Neuronal stem cell (in vitro differentiated cells): ENCODE results near the gene RPS6KB1.
"Not testable (repeated sequence)": the region's sequence is repeated elsewhere in the genome, so short reads cannot be mapped to it uniquely, and the experiment has no call there.

Source experiments
- DNase-seq: peaks from one replicate; pipeline ENCODE4 v3.0.0-alpha.2; 2013; ENCODE audit warnings: low spot score
- H2AFZ ChIP-seq: one replicate; pipeline ENCODE4 v1.6.1; 2013; ENCODE audit warnings: mild to moderate bottlenecking, low read length, inconsistent platforms
- H2AK5ac ChIP-seq: 2 replicates; pipeline ENCODE4 v1.6.1; 2013; ENCODE audit warnings: low read depth, mild to moderate bottlenecking, inconsistent platforms, low read length, moderate library complexity, mixed read lengths
- H2BK120ac ChIP-seq: 2 replicates; pipeline ENCODE4 v1.6.1; 2013; ENCODE audit warnings: low read depth, mild to moderate bottlenecking, inconsistent platforms, low read length, moderate library complexity, mixed read lengths
- H2BK12ac ChIP-seq: one replicate; pipeline ENCODE4 v1.6.1; 2013; ENCODE audit warnings: low read length, inconsistent platforms
- H2BK15ac ChIP-seq: 2 replicates; pipeline ENCODE4 v1.6.1; 2013; ENCODE audit warnings: mild to moderate bottlenecking, low read length, inconsistent platforms, mixed read lengths
- H2BK5ac ChIP-seq: one replicate; pipeline ENCODE4 v1.6.1; 2013; ENCODE audit warnings: inconsistent platforms, mild to moderate bottlenecking, low read length, moderate library complexity
- H3K14ac ChIP-seq: one replicate; pipeline ENCODE4 v1.6.1; 2013; ENCODE audit warnings: low read length, inconsistent platforms
- H3K18ac ChIP-seq: 2 replicates; pipeline ENCODE4 v1.6.1; 2013; ENCODE audit warnings: low read length, inconsistent platforms
- H3K23ac ChIP-seq: 2 replicates; pipeline ENCODE4 v1.6.1; 2013; ENCODE audit warnings: low read depth, mild to moderate bottlenecking, mixed read lengths, low read length, inconsistent platforms; ENCODE audit not compliant: poor library complexity
- H3K27ac ChIP-seq: replicated peaks from 3 replicates; pipeline ENCODE4 v1.5.1; 2013; ENCODE audit warnings: low read length, inconsistent platforms
- H3K27me3 ChIP-seq, 3 experiments: 2 replicates each; pipeline ENCODE4 v1.6.1; 2013; ENCODE audit warnings: low read length in 3 of 3, mild to moderate bottlenecking in 2 of 3, inconsistent platforms in 1 of 3, low read depth in 1 of 3, mixed read lengths in 1 of 3, moderate library complexity in 1 of 3; ENCODE audit not compliant: control insufficient read depth in 3 of 3, insufficient read depth in 3 of 3
- H3K36me3 ChIP-seq, 2 donors: replicated peaks in 1 of 2; 2 replicates each; pipeline ENCODE4 v1.6.1; 2013; ENCODE audit warnings: low read length in 2 of 2; ENCODE audit not compliant: control insufficient read depth in 2 of 2, insufficient read depth in 2 of 2
- H3K4ac ChIP-seq: 2 replicates; pipeline ENCODE4 v1.6.1; 2013; ENCODE audit warnings: inconsistent platforms, mild to moderate bottlenecking, low read length, moderate library complexity
- H3K4me1 ChIP-seq, 2 donors: 1 replicate in 1 of 2; 2 replicates in 1 of 2; pipeline ENCODE4 v1.6.1; 2013; ENCODE audit warnings: low read length in 2 of 2, low read depth in 1 of 2; ENCODE audit not compliant: control insufficient read depth in 2 of 2, insufficient read depth in 1 of 2
- H3K4me2 ChIP-seq: one replicate; pipeline ENCODE4 v1.6.1; 2013; ENCODE audit warnings: mild to moderate bottlenecking, low read length, inconsistent platforms; ENCODE audit not compliant: insufficient read depth, poor library complexity, severe bottlenecking
- H3K4me3 ChIP-seq, 2 donors: 2 replicates each; pipeline ENCODE4 v1.5.1; 2013; ENCODE audit warnings: low read length in 2 of 2, mild to moderate bottlenecking in 2 of 2, inconsistent platforms in 1 of 2, moderate library complexity in 1 of 2
- H3K79me1 ChIP-seq: one replicate; pipeline ENCODE4 v1.6.1; 2013; ENCODE audit warnings: low read depth, mild to moderate bottlenecking, inconsistent platforms, low read length, moderate library complexity
- H3K9ac ChIP-seq: one replicate; pipeline ENCODE4 v1.6.1; 2013; ENCODE audit warnings: mild to moderate bottlenecking, low read depth, low read length, inconsistent platforms; ENCODE audit not compliant: poor library complexity
- H3K9me3 ChIP-seq, 2 donors: replicated peaks in 1 of 2; 2 replicates each; pipeline versions ENCODE3 to v1.6.1; 2013; ENCODE audit warnings: low read length in 2 of 2, mild to moderate bottlenecking in 2 of 2, inconsistent platforms in 1 of 2, low read depth in 1 of 2, mixed read lengths in 1 of 2, moderate library complexity in 1 of 2; ENCODE audit not compliant: control insufficient read depth in 2 of 2, insufficient read depth in 1 of 2
- H4K8ac ChIP-seq: one replicate; pipeline ENCODE4 v1.6.1; 2013; ENCODE audit warnings: low read depth, mild to moderate bottlenecking, inconsistent platforms, low read length, moderate library complexity
- H4K91ac ChIP-seq: one replicate; pipeline ENCODE4 v1.6.1; 2013; ENCODE audit warnings: low read length, low read depth, mild to moderate bottlenecking, inconsistent platforms; ENCODE audit not compliant: poor library complexity
- WGBS, 2 donors: extraction: QIAGEN DNeasy Blood & Tissue Kit; methylation state at CpG; one replicate each; pipeline ENCODE4 v1.1.7; 2013; ENCODE audit warnings: missing lambda C conversion rate in 2 of 2, mixed read lengths in 1 of 2; ENCODE audit not compliant: insufficient read length in 2 of 2, insufficient replicate concordance in 1 of 2; ENCODE audit errors: extremely low coverage in 2 of 2; 5-methylcytosine and 5-hydroxymethylcytosine counted together

RPS6KB1 gene

GRCh38 chr17:59941131-59941530 is 48.2 kb downstream of the RPS6KB1 start:
- H2AFZ ChIP-seq, result no peak overlapping the region
- no peak overlapping the region for H2BK5ac ChIP-seq
- no peak overlapping the region for H3K4me2 ChIP-seq
- H3K79me1 ChIP-seq, result no peaks in the 10 kb centered on the region
- H3K23ac ChIP-seq, result no peak overlapping the region
- H3K18ac ChIP-seq, result no peak overlapping the region
- no peak overlapping the region for H3K4ac ChIP-seq
- H3K9me3 ChIP-seq, result no peaks in the 10 kb centered on the region
- no peak overlapping the region for H4K91ac ChIP-seq
- H2BK15ac ChIP-seq, result no peak overlapping the region
- no peak overlapping the region for H3K14ac ChIP-seq
- DNase-seq, result no peak
- H2BK120ac ChIP-seq, result no peak overlapping the region
- H3K4me1 ChIP-seq, result no peaks in the 10 kb centered on the region
- no peak overlapping the region for H2AK5ac ChIP-seq
- H2BK12ac ChIP-seq, result no peak overlapping the region
- H3K9ac ChIP-seq, result no peak overlapping the region
- no CpG with 5 or more reads among the region's 1 CpG for WGBS, 2 donors
- peaks cover 5 to 81% of the 10 kb centered on the region in 2 donors for H3K36me3 ChIP-seq
- H4K8ac ChIP-seq, result no peak overlapping the region
- no peak overlapping the region for H3K4me3 ChIP-seq
- H3K27me3 ChIP-seq, result no peaks in the 10 kb centered on the region
- no peak overlapping the region for H3K27ac ChIP-seq

DNA sequence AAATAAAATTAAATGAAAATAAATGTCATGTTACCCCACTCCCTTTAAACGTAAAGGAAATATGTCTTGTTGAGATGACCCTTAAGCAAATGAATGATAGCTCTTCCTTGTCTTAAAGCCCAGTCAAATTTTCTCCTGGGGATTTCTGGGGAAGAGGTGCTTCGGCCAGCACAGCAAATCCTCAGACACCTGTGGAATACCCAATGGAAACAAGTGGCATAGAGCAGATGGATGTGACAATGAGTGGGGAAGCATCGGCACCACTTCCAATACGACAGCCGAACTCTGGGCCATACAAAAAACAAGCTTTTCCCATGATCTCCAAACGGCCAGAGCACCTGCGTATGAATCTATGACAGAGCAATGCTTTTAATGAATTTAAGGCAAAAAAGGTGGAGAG is 53.5 kb downstream of the RPS6KB1 start:
- not testable (repeated sequence) for H3K4me2 ChIP-seq, H3K18ac ChIP-seq, H2BK120ac ChIP-seq, H3K27me3 ChIP-seq, H3K23ac ChIP-seq, H3K14ac ChIP-seq, H3K9ac ChIP-seq, H2BK5ac ChIP-seq, H2BK12ac ChIP-seq, H2AK5ac ChIP-seq, H3K4ac ChIP-seq, H3K9me3 ChIP-seq, DNase-seq, H3K27ac ChIP-seq, H3K79me1 ChIP-seq, H3K4me3 ChIP-seq, H4K8ac ChIP-seq, H2BK15ac ChIP-seq, H3K4me1 ChIP-seq, H4K91ac ChIP-seq, H2AFZ ChIP-seq
- peaks cover 10 to 88% of the 10 kb centered on the region in 2 donors for H3K36me3 ChIP-seq
- no CpG with 5 or more reads among the region's 7 CpGs for WGBS, 2 donors

- peaks cover 10 to 86% of the 10 kb centered on the region in 2 donors for H3K36me3 ChIP-seq
- not testable (repeated sequence) for H2AFZ ChIP-seq, H3K4ac ChIP-seq, H3K18ac ChIP-seq, H3K4me1 ChIP-seq, H2AK5ac ChIP-seq, DNase-seq, H3K79me1 ChIP-seq, H3K4me2 ChIP-seq, H2BK15ac ChIP-seq, H2BK5ac ChIP-seq, H3K23ac ChIP-seq, H2BK120ac ChIP-seq, H4K91ac ChIP-seq, H3K9me3 ChIP-seq, H3K4me3 ChIP-seq, H3K14ac ChIP-seq, H3K27ac ChIP-seq, H2BK12ac ChIP-seq, H3K27me3 ChIP-seq, H3K9ac ChIP-seq, H4K8ac ChIP-seq
- no CpG with 5 or more reads among the region's 4 CpGs for WGBS, 2 donors
Measured at GRCh38 chr17:59947310-59947709, 54.4 kb downstream of the RPS6KB1 start.

DNA sequence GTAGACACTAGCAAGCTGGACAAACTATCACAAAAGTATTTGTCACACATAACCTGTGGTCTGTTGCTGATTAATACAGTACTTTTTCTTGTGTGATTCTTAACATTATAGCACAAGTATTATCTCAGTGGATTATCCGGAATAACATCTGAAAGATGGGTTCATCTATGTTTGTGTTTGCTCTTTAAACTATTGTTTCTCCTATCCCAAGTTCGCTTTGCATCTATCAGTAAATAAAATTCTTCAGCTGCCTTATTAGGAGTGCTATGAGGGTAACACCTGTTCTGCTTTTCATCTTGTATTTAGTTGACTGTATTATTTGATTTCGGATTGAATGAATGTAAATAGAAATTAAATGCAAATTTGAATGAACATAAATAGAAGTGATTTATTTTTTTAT is 57.1 kb downstream of the RPS6KB1 start:
- Histone ChIP-seq H3K27ac (no peak overlapping the region), H3K4ac (no peak overlapping the region), H3K23ac (no peak overlapping the region), H4K8ac (no peak overlapping the region), H3K9ac (no peak overlapping the region), H3K27me3 (no peaks in the 10 kb centered on the region), H3K14ac (no peak overlapping the region), H2AK5ac (no peak overlapping the region), H2BK5ac (no peak overlapping the region), H2AFZ (no peak overlapping the region), H2BK12ac (no peak overlapping the region), H3K79me1 (no peaks in the 10 kb centered on the region), H3K4me3 (no peak overlapping the region), H3K4me2 (no peak overlapping the region), H3K9me3 (no peaks in the 10 kb centered on the region), H3K4me1 (no peaks in the 10 kb centered on the region), H3K36me3 (peaks cover 9 to 87% of the 10 kb centered on the region in 2 donors), H2BK120ac (no peak overlapping the region), H4K91ac (no peak overlapping the region), H3K18ac (no peak overlapping the region), H2BK15ac (no peak overlapping the region)
- 100% methylated on average over 1 of the region's 3 CpGs; no CpG with 5 or more reads in 1 of the 2 donors for WGBS, 2 donors
- no peak for DNase-seq
